Activated CD8-positive, alpha-beta memory T cell treated with anti-CD3 and anti-CD28 coated beads, Interleukin-2, amount 50 U/mL, for 1 hour (primary cell): ENCODE measurements around the gene ALDH1B1.
"Not testable (repeated sequence)": the region's sequence is repeated elsewhere in the genome, so short reads cannot be mapped to it uniquely, and the experiment has no call there.

Experiments
- DNase-seq: peaks from one replicate; pipeline ENCODE4 v3.0.0-alpha.2; 2020; ENCODE audit errors: extremely low read depth

ALDH1B1 gene

GRCh38 chr9:38387066-38387465 is 5.4 kb upstream of the ALDH1B1 start:
- no peak for DNase-seq

GRCh38 chr9:38387751-38388150 is 4.8 kb upstream of the ALDH1B1 start:
- DNase-seq = no peak

GRCh38 chr9:38388283-38389223 is 3.9 kb upstream of the ALDH1B1 start:
- no peak for DNase-seq

GRCh38 chr9:38389313-38389712 is 3.2 kb upstream of the ALDH1B1 start:
- DNase-seq = no peak

- no peak for DNase-seq
Observed at GRCh38 chr9:38390442-38390841, 2.1 kb upstream of the ALDH1B1 start.

- DNase-seq = no peak
Observed at GRCh38 chr9:38390851-38391250, 1.7 kb upstream of the ALDH1B1 start.

GRCh38 chr9:38391278-38392118 is 1.0 kb upstream of the ALDH1B1 start:
- no peak for DNase-seq

GRCh38 chr9:38393128-38393796 is 760 bp downstream of the ALDH1B1 start:
- no peak for DNase-seq

GRCh38 chr9:38394416-38394815 is 1.9 kb downstream of the ALDH1B1 start:
- DNase-seq = no peak

- DNase-seq = no peak
Observed at GRCh38 chr9:38395653-38396370, 3.3 kb downstream of the ALDH1B1 start.

GRCh38 chr9:38396371-38396671 is 3.8 kb downstream of the ALDH1B1 start:
- no peak for DNase-seq

GRCh38 chr9:38399191-38399590 is 6.7 kb downstream of the ALDH1B1 start:
- DNase-seq = not testable (repeated sequence)

GRCh38 chr9:38401994-38402393 is 9.5 kb downstream of the ALDH1B1 start:
- no peak for DNase-seq

GRCh38 chr9:38404314-38404713 is 11.8 kb downstream of the ALDH1B1 start:
- DNase-seq = no peak

- no peak for DNase-seq
Observed at GRCh38 chr9:38405785-38406184, 13.3 kb downstream of the ALDH1B1 start.

GRCh38 chr9:38406476-38407186 is 14.1 kb downstream of the ALDH1B1 start:
- no peak for DNase-seq

- DNase-seq = no peak
Observed at GRCh38 chr9:38408719-38409118, 16.2 kb downstream of the ALDH1B1 start.

- no peak for DNase-seq
Observed at GRCh38 chr9:38412751-38413150, 20.2 kb downstream of the ALDH1B1 start.

- DNase-seq = no peak
Observed at GRCh38 chr9:38413283-38413682, 20.8 kb downstream of the ALDH1B1 start.

GRCh38 chr9:38414040-38414723 is 21.7 kb downstream of the ALDH1B1 start:
- no peak for DNase-seq
